IMR-90 (cell line): ENCODE measurements around the gene CLDN14. TPM values are rescaled to one million over a fixed set of nuclear protein-coding genes. Genes with fewer than 3 reads are reported as not detected.

Experiments
- ATAC-seq: fragments of 200-7000 bp; cut with Tn5 transposase; 2 replicates; pipeline ENCODE4 v1.9.1; 2020; ENCODE audit warnings: low read depth, mild to moderate bottlenecking, moderate library complexity
- BruUV-seq: library from RNA; stranded (reverse); fragments of 400-500 nt; replicated peaks from 2 replicates; lab custom pipeline; 2021; lab: Mats Ljungman, UMichigan
- CTCF ChIA-PET: fragments of 300-600 bp; formaldehyde crosslinking; extraction: SDS; loops from one replicate; lab custom pipeline; 2021; ENCODE audit warnings: antibody characterized with exemption; lab: Yijun Ruan, JAX
- POLR2A ChIA-PET: fragments of 300-600 bp; sonication (Branson Sonifier 250); formaldehyde crosslinking; loops from one replicate; lab custom pipeline; 2022; ENCODE audit warnings: antibody characterized with exemption; ENCODE audit not compliant: unreplicated experiment; lab: Charles Lee
- DNase-seq: peaks from one replicate; pipeline ENCODE4 v3.0.0; 2013
- H2AFZ ChIP-seq: replicated peaks from 2 replicates; pipeline ENCODE3; 2013; ENCODE audit warnings: low read length, mild to moderate bottlenecking; ENCODE audit not compliant: poor library complexity
- H2AK5ac ChIP-seq: 2 replicates; pipeline ENCODE4 v1.6.1; 2013; ENCODE audit warnings: low read depth, low read length, inconsistent platforms
- H2AK9ac ChIP-seq: replicated peaks from 2 replicates; pipeline ENCODE3; 2013; ENCODE audit warnings: mild to moderate bottlenecking, low read depth, low read length, moderate library complexity; ENCODE audit not compliant: poor library complexity
- H2BK120ac ChIP-seq: 2 replicates; pipeline ENCODE4 v1.6.1; 2013; ENCODE audit warnings: low read depth, low read length, inconsistent platforms
- H2BK15ac ChIP-seq: 3 replicates; pipeline ENCODE4 v1.6.1; 2013; ENCODE audit warnings: low read depth, low read length, inconsistent platforms
- H2BK20ac ChIP-seq: 2 replicates; pipeline ENCODE4 v1.6.1; 2013; ENCODE audit warnings: low read depth, mild to moderate bottlenecking, inconsistent platforms, low read length, moderate library complexity
- H2BK5ac ChIP-seq: 2 replicates; pipeline ENCODE4 v1.6.1; 2013; ENCODE audit warnings: mild to moderate bottlenecking, low read depth, low read length, inconsistent platforms; ENCODE audit not compliant: poor library complexity, severe bottlenecking
- H3K14ac ChIP-seq: replicated peaks from 2 replicates; pipeline ENCODE4 v1.6.1; 2013; ENCODE audit warnings: low read depth, low read length, inconsistent platforms
- H3K18ac ChIP-seq: 2 replicates; pipeline ENCODE4 v1.6.1; 2013; ENCODE audit warnings: low read depth, low read length, control low read depth
- H3K23ac ChIP-seq: 2 replicates; pipeline ENCODE4 v1.6.1; 2013; ENCODE audit warnings: low read depth, low read length, inconsistent platforms
- H3K27ac ChIP-seq: 2 replicates; pipeline ENCODE4 v1.5.1; 2013; ENCODE audit warnings: mild to moderate bottlenecking, control low read depth, low read length; ENCODE audit not compliant: insufficient read depth
- H3K27me3 ChIP-seq: 2 replicates; pipeline ENCODE4 v1.6.1; 2013; ENCODE audit warnings: low read length; ENCODE audit not compliant: control insufficient read depth, insufficient read depth
- H3K36me3 ChIP-seq: 2 replicates; pipeline ENCODE4 v1.6.1; 2013; ENCODE audit warnings: low read length, mixed read lengths; ENCODE audit not compliant: control insufficient read depth, insufficient read depth
- H3K4ac ChIP-seq: 2 replicates; pipeline ENCODE4 v1.6.1; 2013; ENCODE audit warnings: low read depth, low read length, inconsistent platforms
- H3K4me1 ChIP-seq: 2 replicates; pipeline ENCODE4 v1.6.1; 2013; ENCODE audit warnings: low read length, mixed read lengths; ENCODE audit not compliant: control insufficient read depth, insufficient read depth
- H3K4me2 ChIP-seq: 2 replicates; pipeline ENCODE4 v1.6.1; 2013; ENCODE audit warnings: low read depth, mild to moderate bottlenecking, control low read depth, low read length, moderate library complexity
- H3K4me3 ChIP-seq: 2 replicates; pipeline ENCODE4 v1.5.1; 2013; ENCODE audit warnings: low read depth, mild to moderate bottlenecking, control low read depth, low read length, moderate library complexity; ENCODE audit not compliant: insufficient read depth
- H3K56ac ChIP-seq: 2 replicates; pipeline ENCODE4 v1.6.1; 2013; ENCODE audit warnings: low read length, inconsistent platforms; ENCODE audit not compliant: insufficient read depth; ENCODE audit errors: extremely low read depth
- H3K79me1 ChIP-seq, 2 experiments: 2 replicates each; pipeline ENCODE4 v1.6.1; 2013; ENCODE audit warnings: low read length in 2 of 2, inconsistent platforms in 1 of 2, low read depth in 1 of 2
- H3K9ac ChIP-seq: 2 replicates; pipeline ENCODE4 v1.6.1; 2013; ENCODE audit warnings: low read depth, low read length, control low read depth
- H3K9me1 ChIP-seq: 2 replicates; pipeline ENCODE4 v1.6.1; 2013; ENCODE audit warnings: low read length, inconsistent platforms; ENCODE audit not compliant: insufficient read depth
- H3K9me3 ChIP-seq: 2 replicates; pipeline ENCODE4 v1.6.1; 2013; ENCODE audit warnings: low read length; ENCODE audit not compliant: control insufficient read depth, insufficient read depth
- H4K20me1 ChIP-seq: 2 replicates; pipeline ENCODE4 v1.6.1; 2013; ENCODE audit warnings: low read length, inconsistent platforms; ENCODE audit not compliant: insufficient read depth
- H4K5ac ChIP-seq: 2 replicates; pipeline ENCODE4 v1.6.1; 2013; ENCODE audit warnings: mild to moderate bottlenecking, low read depth, low read length, control low read depth
- H4K8ac ChIP-seq, 2 experiments: 2 replicates each; pipeline ENCODE4 v1.6.1; 2013; ENCODE audit warnings: low read depth in 2 of 2, low read length in 2 of 2, control low read depth in 1 of 2, inconsistent platforms in 1 of 2
- H4K91ac ChIP-seq: 2 replicates; pipeline ENCODE4 v1.6.1; 2013; ENCODE audit warnings: low read depth, low read length, inconsistent platforms; ENCODE audit not compliant: insufficient read depth
- FOS ChIP-seq: fragments of 150-350 bp; IDR thresholded peaks from 2 replicates; pipeline ENCODE4 v1.6.1; 2016; ENCODE audit warnings: low read depth, low read length
- MAFK ChIP-seq: IDR thresholded peaks from 2 replicates; pipeline ENCODE4 v1.6.1; 2012; ENCODE audit warnings: low read depth, low read length, improper control_type of control experiment
- MAZ ChIP-seq: IDR thresholded peaks from 2 replicates; pipeline ENCODE4 v1.6.1; 2012; ENCODE audit warnings: low read depth, mild to moderate bottlenecking, low read length, improper control_type of control experiment, moderate library complexity, borderline replicate concordance
- NFE2L2 ChIP-seq: fragments of 150-350 bp; IDR thresholded peaks from 2 replicates; pipeline ENCODE4 v1.6.1; 2016; ENCODE audit warnings: low read depth, mild to moderate bottlenecking, low read length
- POLR2A ChIP-seq: IDR thresholded peaks from 2 replicates; pipeline ENCODE4 v1.6.1; 2012; ENCODE audit warnings: mild to moderate bottlenecking, low read depth, low read length
- RCOR1 ChIP-seq: IDR thresholded peaks from 2 replicates; pipeline ENCODE4 v1.6.1; 2012; ENCODE audit warnings: mild to moderate bottlenecking, low read length, improper control_type of control experiment; ENCODE audit not compliant: insufficient replicate concordance
- SMC3 ChIP-seq: fragments of 150-350 bp; IDR thresholded peaks from 2 replicates; pipeline ENCODE4 v1.6.1; 2016; ENCODE audit warnings: low read depth, mild to moderate bottlenecking, antibody characterized with exemption, low read length, moderate library complexity
- WGBS, 2 experiments: methylation state at CpG; one replicate each; pipeline versions ENCODE4 v1.1.5 to v1.1.7; 2013; ENCODE audit warnings: missing lambda C conversion rate in 2 of 2; ENCODE audit not compliant: insufficient read length in 1 of 2; ENCODE audit errors: extremely low coverage in 2 of 2; 5-methylcytosine and 5-hydroxymethylcytosine counted together
- dilution Hi-C: fragments of 300-500 bp; cut with HindIII; formaldehyde crosslinking; loops from one replicate; pipeline ENCODE4 v1.14.3; 2018; ENCODE audit warnings: low sequenced_read_pairs; ENCODE audit not compliant: unreplicated experiment
- in situ Hi-C: fragments of 300-500 bp; cut with MboI; formaldehyde crosslinking; loops from 3 replicates; pipeline ENCODE4 v1.14.3; 2019; ENCODE audit warnings: low sequenced_read_pairs, inconsistent platforms, mixed read lengths
- intact Hi-C: fragments of 100-400 bp; cut with micrococcal nuclease; formaldehyde crosslinking; loops from 2 replicates; pipeline ENCODE4 v1.10.0; 2022
- polyA plus RNA-seq, 3 experiments: library from polyadenylated mRNA; depleted of rRNA; stranded (reverse); fragments of >200 nt; gene quantifications; 2 replicates each; pipeline ENCODE4 v1.2.3, GENCODE V29; 2012; ENCODE audit warnings: low replicate concordance in 1 of 3
- total RNA-seq: library from RNA; depleted of rRNA; stranded (reverse); fragments of >200 nt; gene quantifications from 2 replicates; pipeline ENCODE4 v1.2.3, GENCODE V29; 2012
- TF ChIP-seq, protein P1 (sequence below): fragments of 150-350 bp; IDR thresholded peaks from 2 replicates; pipeline ENCODE4 v1.6.1; 2017; ENCODE audit warnings: mild to moderate bottlenecking, antibody characterized with exemption, low read length, low read depth

The CLDN14 gene
- total and polyA plus RNA-seq, 2 of the 4 experiments (the other 2 are of a cell fraction), result not detected

DNA sequence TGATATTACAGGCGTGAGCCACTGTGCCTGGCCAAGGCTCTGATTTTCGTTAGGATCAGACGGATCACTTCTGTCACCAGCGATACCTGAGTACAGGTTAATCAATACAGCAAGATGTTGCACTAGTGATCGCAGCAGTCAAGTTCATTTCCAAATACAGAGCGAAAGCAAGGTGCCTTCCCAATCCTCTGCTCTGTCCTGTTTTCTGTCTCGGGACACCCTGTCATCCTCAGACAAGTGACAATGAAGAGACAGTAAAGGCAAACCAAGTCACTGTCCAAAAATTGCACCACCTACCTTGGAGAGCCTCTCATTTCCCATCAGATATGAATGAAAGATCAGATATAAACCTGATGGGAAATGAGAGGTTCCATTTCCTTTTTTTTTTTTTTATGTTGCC lies 5.6 kb upstream of the CLDN14 start:
- no peaks in the 10 kb centered on the region for H3K9me3 ChIP-seq
- no peak overlapping the region for H2BK120ac ChIP-seq
- no peak overlapping the region for H4K5ac ChIP-seq
- H3K4me1 ChIP-seq, result no peaks in the 10 kb centered on the region
- H2AFZ ChIP-seq, result no peak overlapping the region
- H3K4me2 ChIP-seq, result no peak overlapping the region
- ChIA-PET CTCF (no interaction called here), POLR2A (no interaction called here)
- H2BK15ac ChIP-seq, result no peak overlapping the region
- no peak overlapping the region for H4K91ac ChIP-seq
- ATAC-seq (no peak), DNase-seq (no peak)
- H3K79me1 ChIP-seq, result no peaks in the 10 kb centered on the region
- H3K4ac ChIP-seq, result no peak overlapping the region
- no peak overlapping the region for H3K14ac ChIP-seq
- H2BK5ac ChIP-seq, result no peak overlapping the region
- no TSS peak for BruUV-seq
- TF ChIP-seq, protein P1, sequence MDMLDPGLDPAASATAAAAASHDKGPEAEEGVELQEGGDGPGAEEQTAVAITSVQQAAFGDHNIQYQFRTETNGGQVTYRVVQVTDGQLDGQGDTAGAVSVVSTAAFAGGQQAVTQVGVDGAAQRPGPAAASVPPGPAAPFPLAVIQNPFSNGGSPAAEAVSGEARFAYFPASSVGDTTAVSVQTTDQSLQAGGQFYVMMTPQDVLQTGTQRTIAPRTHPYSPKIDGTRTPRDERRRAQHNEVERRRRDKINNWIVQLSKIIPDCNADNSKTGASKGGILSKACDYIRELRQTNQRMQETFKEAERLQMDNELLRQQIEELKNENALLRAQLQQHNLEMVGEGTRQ, result no peak
- TF ChIP-seq FOS, result no peak
- TF ChIP-seq MAZ, result no peak
- no peak for TF ChIP-seq RCOR1
- TF ChIP-seq POLR2A, result no peak
- no peak for TF ChIP-seq NFE2L2
- TF ChIP-seq SMC3, result no peak
- no peak for TF ChIP-seq MAFK
- 81% methylated on average over 4 of the region's 7 CpGs; no CpG with 5 or more reads in 1 of the 2 experiments for WGBS, 2 experiments
- in situ Hi-C loops, result no loop called here
- H3K23ac ChIP-seq, result no peak overlapping the region
- no peaks in the 10 kb centered on the region for H3K9me1 ChIP-seq
- H3K36me3 ChIP-seq, result no peaks in the 10 kb centered on the region
- H4K8ac ChIP-seq, result no peak overlapping the region
- no peak overlapping the region for H3K9ac ChIP-seq
- no peak overlapping the region for H3K27ac ChIP-seq
- dilution Hi-C loops, result no loop called here
- no peak overlapping the region for H2AK5ac ChIP-seq
- no peaks in the 10 kb centered on the region; the same call in 1 of the 2 replicates for H3K27me3 ChIP-seq
- no peak overlapping the region for H3K56ac ChIP-seq
- no peak overlapping the region for H3K4me3 ChIP-seq
- no peak overlapping the region for H2BK20ac ChIP-seq
- no peaks in the 10 kb centered on the region for H4K20me1 ChIP-seq
- intact Hi-C loops, result no loop called here
- H3K18ac ChIP-seq, result no peak overlapping the region
- no peak overlapping the region for H2AK9ac ChIP-seq
